ENCODE data around the gene OPCML. TPM values are rescaled to one million over a fixed set of nuclear protein-coding genes. Genes with fewer than 3 reads are reported as not detected.

OPCML gene
- total RNA-seq, 1 experiment from 2014 or later: not detected

DNA sequence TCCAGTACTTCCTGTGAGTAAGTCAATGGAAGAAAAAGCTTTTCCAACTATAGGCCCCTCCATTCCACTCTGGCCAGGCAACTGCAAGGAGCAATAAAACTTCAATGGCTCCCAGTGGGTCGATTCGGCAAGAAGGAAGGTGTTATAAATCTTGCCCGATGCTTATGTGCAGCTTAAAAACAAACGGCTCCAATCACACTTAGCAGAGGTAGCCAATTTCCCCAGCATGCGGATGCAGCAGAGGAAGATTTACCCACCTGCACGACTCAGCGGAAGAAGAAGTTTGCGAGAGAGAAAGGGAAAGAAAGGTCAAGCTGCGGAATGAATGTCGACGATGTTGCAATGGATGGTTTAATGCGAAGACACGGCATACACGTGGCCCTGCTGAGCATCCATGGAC is 141.5 kb downstream of the OPCML start:
- H3K9me3 Mint-ChIP-seq (ENCODE audit: unreplicated experiment): no peaks in the 10 kb centered on the region
- H3K4me3 ChIP-seq (ENCODE audit: low read depth, low read length): no peak overlapping the region
- no peaks in the 10 kb centered on the region for H3K36me3 Mint-ChIP-seq (ENCODE audit: insufficient read depth, unreplicated experiment)
- H3K4me1 Mint-ChIP-seq (ENCODE audit: low read depth, unreplicated experiment): no peaks in the 10 kb centered on the region
- H3K4me3 Mint-ChIP-seq (ENCODE audit: unreplicated experiment): no peak overlapping the region
- no peaks in the 10 kb centered on the region for H3K27me3 ChIP-seq (replicated peaks; ENCODE audit: control insufficient read depth, insufficient read depth, low read length)
- TF ChIP-seq, protein P1, sequence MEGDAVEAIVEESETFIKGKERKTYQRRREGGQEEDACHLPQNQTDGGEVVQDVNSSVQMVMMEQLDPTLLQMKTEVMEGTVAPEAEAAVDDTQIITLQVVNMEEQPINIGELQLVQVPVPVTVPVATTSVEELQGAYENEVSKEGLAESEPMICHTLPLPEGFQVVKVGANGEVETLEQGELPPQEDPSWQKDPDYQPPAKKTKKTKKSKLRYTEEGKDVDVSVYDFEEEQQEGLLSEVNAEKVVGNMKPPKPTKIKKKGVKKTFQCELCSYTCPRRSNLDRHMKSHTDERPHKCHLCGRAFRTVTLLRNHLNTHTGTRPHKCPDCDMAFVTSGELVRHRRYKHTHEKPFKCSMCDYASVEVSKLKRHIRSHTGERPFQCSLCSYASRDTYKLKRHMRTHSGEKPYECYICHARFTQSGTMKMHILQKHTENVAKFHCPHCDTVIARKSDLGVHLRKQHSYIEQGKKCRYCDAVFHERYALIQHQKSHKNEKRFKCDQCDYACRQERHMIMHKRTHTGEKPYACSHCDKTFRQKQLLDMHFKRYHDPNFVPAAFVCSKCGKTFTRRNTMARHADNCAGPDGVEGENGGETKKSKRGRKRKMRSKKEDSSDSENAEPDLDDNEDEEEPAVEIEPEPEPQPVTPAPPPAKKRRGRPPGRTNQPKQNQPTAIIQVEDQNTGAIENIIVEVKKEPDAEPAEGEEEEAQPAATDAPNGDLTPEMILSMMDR (IDR thresholded peaks at IDR 0.05; ENCODE audit: insufficient read depth in 1 of 2, low read depth in 1 of 2, low read length in 1 of 2, severe bottlenecking in 1 of 2, unreplicated experiment in 1 of 2): no peak
- H3K36me3 ChIP-seq (ENCODE audit: control insufficient read depth, insufficient read depth, low read length): no peaks in the 10 kb centered on the region
- H3K4me1 ChIP-seq: no peaks in the 10 kb centered on the region
- no peaks in the 10 kb centered on the region for H3K9me3 ChIP-seq
- no peak overlapping the region for H3K27ac Mint-ChIP-seq (ENCODE audit: unreplicated experiment)
- POLR2A ChIA-PET: no interaction called here
- CTCF ChIA-PET: interaction anchor here (0.6 kb wide), 1 partner anchor 46 kb away, joined by 3 read pairs; no protein-coding TSS in a partner anchor
- peaks cover 6% of the 10 kb centered on the region for H3K27me3 Mint-ChIP-seq (ENCODE audit: insufficient read depth, unreplicated experiment)
- DNase-seq: no peak
- intact Hi-C loops (cut with micrococcal nuclease; ENCODE audit: unreplicated experiment): no loop called here
- no TSS peak for BruUV-seq (replicated peaks)

DNA sequence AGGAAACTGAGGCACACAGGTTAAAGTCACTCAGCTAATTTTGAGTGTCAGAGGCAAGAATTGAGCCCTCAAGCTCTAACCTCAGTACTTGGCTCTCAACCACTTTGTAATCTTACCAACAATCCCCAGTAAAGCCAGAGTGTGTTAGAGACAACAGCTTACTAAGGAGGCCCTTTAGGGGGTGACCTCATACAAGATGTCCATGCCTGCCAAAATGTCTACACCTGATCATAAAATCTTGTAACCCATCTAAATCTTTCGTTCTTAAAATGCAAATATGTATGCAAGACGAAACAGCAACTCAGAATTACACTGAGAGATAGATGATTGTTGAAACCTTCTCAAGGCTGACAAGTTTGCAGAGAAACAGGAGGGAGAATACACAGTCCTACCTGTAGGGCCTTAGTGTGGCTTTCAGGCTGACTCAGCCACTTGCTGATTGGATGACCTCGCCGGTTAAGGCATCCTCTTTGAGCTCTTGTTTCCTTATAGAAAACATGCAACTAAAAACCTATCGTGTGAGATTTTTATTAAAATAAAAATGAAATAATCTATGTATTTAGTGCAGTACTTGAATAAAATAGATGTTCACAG is 143.2 kb downstream of the OPCML start:
- no peaks in the 10 kb centered on the region for H3K36me3 ChIP-seq (ENCODE audit: control insufficient read depth, insufficient read depth, low read length)
- intact Hi-C loops (cut with micrococcal nuclease; ENCODE audit: unreplicated experiment): no loop called here
- Mint-ChIP-seq H3K9me3 (ENCODE audit: unreplicated experiment) (no peaks in the 10 kb centered on the region), H3K27ac (ENCODE audit: unreplicated experiment) (no peak overlapping the region), H3K4me3 (ENCODE audit: unreplicated experiment) (no peak overlapping the region), H3K27me3 (ENCODE audit: insufficient read depth, unreplicated experiment) (peaks cover 11% of the 10 kb centered on the region), H3K4me1 (ENCODE audit: low read depth, unreplicated experiment) (no peaks in the 10 kb centered on the region), H3K36me3 (ENCODE audit: insufficient read depth, unreplicated experiment) (no peaks in the 10 kb centered on the region)
- TF ChIP-seq, protein P1 (IDR thresholded peaks at IDR 0.05; ENCODE audit: insufficient read depth in 1 of 2, low read depth in 1 of 2, low read length in 1 of 2, severe bottlenecking in 1 of 2, unreplicated experiment in 1 of 2): no peak
- no peaks in the 10 kb centered on the region for H3K4me1 ChIP-seq
- BruUV-seq (replicated peaks): no TSS peak
- ChIA-PET POLR2A (no interaction called here), CTCF (no interaction called here)
- DNase-seq: no peak
- H3K4me3 ChIP-seq (ENCODE audit: low read depth, low read length): no peak overlapping the region
- no peaks in the 10 kb centered on the region for H3K9me3 ChIP-seq
- H3K27me3 ChIP-seq (replicated peaks; ENCODE audit: control insufficient read depth, insufficient read depth, low read length): no peaks in the 10 kb centered on the region

DNA sequence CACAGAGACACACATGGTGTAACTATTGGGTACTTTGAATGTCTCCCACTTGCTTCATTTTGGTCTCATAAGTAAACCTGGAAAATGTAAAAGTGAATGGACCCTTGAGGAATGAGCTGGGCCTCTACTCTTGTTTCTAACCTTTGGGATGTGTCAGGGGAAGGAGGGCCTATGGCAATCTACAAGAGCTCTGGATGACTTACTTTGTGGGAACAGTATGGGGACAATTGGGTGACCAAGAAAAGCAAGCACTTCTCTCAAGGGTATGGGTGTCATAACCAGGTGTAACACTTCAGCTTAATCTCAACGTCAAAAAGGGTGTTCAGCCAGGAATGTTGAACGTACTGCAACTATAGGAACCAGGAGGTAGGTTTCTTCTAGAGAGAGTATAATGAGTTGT is 144.0 kb downstream of the OPCML start:
- no TSS peak for BruUV-seq (replicated peaks)
- Mint-ChIP-seq H3K4me1 (ENCODE audit: low read depth, unreplicated experiment) (no peaks in the 10 kb centered on the region), H3K27me3 (ENCODE audit: insufficient read depth, unreplicated experiment) (peaks cover 13% of the 10 kb centered on the region), H3K36me3 (ENCODE audit: insufficient read depth, unreplicated experiment) (no peaks in the 10 kb centered on the region), H3K27ac (ENCODE audit: unreplicated experiment) (no peak overlapping the region), H3K9me3 (ENCODE audit: unreplicated experiment) (no peaks in the 10 kb centered on the region), H3K4me3 (ENCODE audit: unreplicated experiment) (no peak overlapping the region)
- no peaks in the 10 kb centered on the region for H3K4me1 ChIP-seq
- intact Hi-C loops (cut with micrococcal nuclease; ENCODE audit: unreplicated experiment): no loop called here
- ChIA-PET CTCF (no interaction called here), POLR2A (no interaction called here)
- H3K4me3 ChIP-seq (ENCODE audit: low read depth, low read length): no peak overlapping the region
- H3K36me3 ChIP-seq (ENCODE audit: control insufficient read depth, insufficient read depth, low read length): no peaks in the 10 kb centered on the region
- TF ChIP-seq, protein P1 (IDR thresholded peaks at IDR 0.05; ENCODE audit: insufficient read depth in 1 of 2, low read depth in 1 of 2, low read length in 1 of 2, severe bottlenecking in 1 of 2, unreplicated experiment in 1 of 2): no peak
- no peaks in the 10 kb centered on the region for H3K9me3 ChIP-seq
- no peaks in the 10 kb centered on the region for H3K27me3 ChIP-seq (replicated peaks; ENCODE audit: control insufficient read depth, insufficient read depth, low read length)
- DNase-seq: no peak
